ENCODE measurements around the gene FMR1.

Gene FMR1

GRCh38 chrX:147911192-147912022 lies at the start of gene FMR1:
Gene FMR1, plus strand, starts transcription at chrX:147911919. Its CDS starts 261 bp downstream, at chrX:147912180.
- DNase-seq: peak; percentile 90

GRCh38 chrX:147875866-147876596 lies 35.7 kb upstream of the FMR1 start:
- DNase-seq: no peak

GRCh38 chrX:147876849-147877646 lies 34.7 kb upstream of the FMR1 start:
- no peak for DNase-seq

GRCh38 chrX:147877726-147878125 lies 34.0 kb upstream of the FMR1 start:
- DNase-seq: no peak

- no peak for DNase-seq
These were observed 26.8 kb upstream of the FMR1 start for GRCh38 chrX:147884958-147885357.

GRCh38 chrX:147890756-147891155 lies 21.0 kb upstream of the FMR1 start:
- DNase-seq: no peak

- no peak for DNase-seq
These were observed 19.8 kb upstream of the FMR1 start for GRCh38 chrX:147891896-147892295.

- no peak for DNase-seq
These were observed 18.0 kb upstream of the FMR1 start for GRCh38 chrX:147893741-147894140.

GRCh38 chrX:147894366-147894963 lies 17.3 kb upstream of the FMR1 start:
- DNase-seq: no peak

- no peak for DNase-seq
These were observed 14.6 kb upstream of the FMR1 start for GRCh38 chrX:147897117-147897516.

GRCh38 chrX:147898951-147899350 lies 12.8 kb upstream of the FMR1 start:
- DNase-seq: no peak

- no peak for DNase-seq
These were observed 12.2 kb upstream of the FMR1 start for GRCh38 chrX:147899379-147900114.

GRCh38 chrX:147900349-147900748 lies 11.4 kb upstream of the FMR1 start:
- no peak for DNase-seq

- DNase-seq: no peak
These were observed 10.1 kb upstream of the FMR1 start for GRCh38 chrX:147901461-147902126.

- no peak for DNase-seq
These were observed 9.4 kb upstream of the FMR1 start for GRCh38 chrX:147902270-147902669.

- DNase-seq: no peak
These were observed 3.6 kb upstream of the FMR1 start for GRCh38 chrX:147908106-147908505.

GRCh38 chrX:147910607-147911006 lies 1.1 kb upstream of the FMR1 start:
- no peak for DNase-seq

GRCh38 chrX:147912093-147912801 lies 528 bp downstream of the FMR1 start:
- peak; percentile 48 for DNase-seq

- peak; percentile 5 for DNase-seq
These were observed 1.9 kb downstream of the FMR1 start for GRCh38 chrX:147913570-147913969.

GRCh38 chrX:147914591-147914990 lies 2.9 kb downstream of the FMR1 start:
- no peak for DNase-seq

GRCh38 chrX:147916375-147916968 lies 4.8 kb downstream of the FMR1 start:
- DNase-seq: no peak

Data from hematopoietic multipotent progenitor cell treated with erythropoietin and hydrocortisone succinate and interleukin-3 and kit ligand, for 8 days (in vitro differentiated cells).